GM23248 (cell line): ENCODE data around the gene UST.

Experiments
- EZH2 ChIP-seq: fragments of 200-600 bp; sonication (generic); IDR thresholded peaks from 2 replicates; pipeline ENCODE4 v1.6.1; 2018; ENCODE audit warnings: antibody characterized with exemption, mild to moderate bottlenecking; ENCODE audit not compliant: insufficient read depth, poor library complexity, severe bottlenecking
- EZH2phosphoT487 ChIP-seq: fragments of 200-600 bp; sonication (generic); IDR thresholded peaks from 2 replicates; pipeline ENCODE4 v1.6.1; 2018; ENCODE audit warnings: antibody characterized with exemption, moderate library complexity, mild to moderate bottlenecking, low read depth; ENCODE audit not compliant: insufficient read depth

GRCh38 chr6:149027484-149027883 is 280.7 kb downstream of the UST start:
- TF ChIP-seq EZH2phosphoT487 (no peak), EZH2 (no peak)
